A549 (cell line): Measurements from ENCODE around the gene C11orf91. TPM values are rescaled to one million over a fixed set of nuclear protein-coding genes. Genes with fewer than 3 reads are reported as not detected.

Source experiments
- ATAC-seq, 2 experiments: fragments of 200-7000 bp in 1 of 2; fragments of >200 bp in 1 of 2; cut with Nextera tagmentation in 1 of 2; cut with Tn5 transposase in 1 of 2; 3 replicates each; pipeline versions ENCODE4 v1.8.0 to v1.9.1; 2018 to 2020; ENCODE audit warnings: mild to moderate bottlenecking in 1 of 2, moderate library complexity in 1 of 2
- CTCF ChIA-PET: fragments of 300-600 bp; sonication (Branson Sonifier 250); formaldehyde crosslinking; extraction: SDS; loops from one replicate; lab custom pipeline; 2021; ENCODE audit warnings: antibody characterized with exemption, inconsistent platforms; lab: Yijun Ruan, JAX
- POLR2A ChIA-PET: fragments of 350-600 bp; formaldehyde crosslinking; extraction: SDS; loops from one replicate; lab custom pipeline; 2021; ENCODE audit warnings: antibody characterized with exemption, inconsistent platforms; lab: Yijun Ruan, JAX
- DNase-seq, 2 experiments: peaks; one replicate each; pipeline versions ENCODE4 v3.0.0 to v3.0.0-alpha.2; 2011 to 2016; ENCODE audit warnings: low read depth in 1 of 2, low spot score in 1 of 2
- FAIRE-seq: peaks from 2 replicates; lab custom pipeline; 2011; peaks lifted over from hg19 to GRCh38; lab: Jason Lieb, UNC
- H3K27ac ChIP-seq, 2 experiments: fragments of >200 bp; sonication (Bioruptor Twin); formaldehyde crosslinking; 3 replicates each; pipeline ENCODE4 v1.5.1; 2016 to 2017
- H3K4me1 ChIP-seq: fragments of >200 bp; sonication (Bioruptor Twin); formaldehyde crosslinking; 3 replicates; pipeline ENCODE4 v1.6.1; 2016
- H3K4me2 ChIP-seq: fragments of >200 bp; sonication (Bioruptor Twin); formaldehyde crosslinking; 3 replicates; pipeline ENCODE4 v1.6.1; 2016
- H3K4me3 ChIP-seq: fragments of >200 bp; sonication (Bioruptor Twin); formaldehyde crosslinking; 3 replicates; pipeline ENCODE4 v1.5.1; 2016
- H3K9me3 ChIP-seq: fragments of >200 bp; sonication (Bioruptor Twin); formaldehyde crosslinking; 3 replicates; pipeline ENCODE4 v1.6.1; 2016
- CBX8 ChIP-seq: fragments of 200-600 bp; sonication (generic); IDR thresholded peaks from 2 replicates; pipeline ENCODE4 v1.6.1; 2016
- CHD2 ChIP-seq: fragments of 150-350 bp; IDR thresholded peaks from 2 replicates; pipeline ENCODE4 v1.6.1; 2014; ENCODE audit warnings: low read length; ENCODE audit not compliant: partially characterized antibody
- E2F6 ChIP-seq: IDR thresholded peaks from 2 replicates; pipeline ENCODE4 v1.6.1; 2012; ENCODE audit warnings: low read depth, borderline replicate concordance
- EHF ChIP-seq: fragments of 250-450 bp; sonication (Bioruptor Pico); IDR thresholded peaks from 2 replicates; pipeline ENCODE4 v1.5.0; 2020; ENCODE audit warnings: mild to moderate bottlenecking
- ESRRA ChIP-seq: fragments of 150-350 bp; IDR thresholded peaks from 2 replicates; pipeline ENCODE4 v1.6.1; 2014; ENCODE audit warnings: mild to moderate bottlenecking, low read length, borderline replicate concordance
- FOSB ChIP-seq: fragments of 250-450 bp; sonication (Bioruptor Pico); IDR thresholded peaks from 2 replicates; pipeline ENCODE4 v1.5.0; 2020; ENCODE audit warnings: mild to moderate bottlenecking, moderate library complexity
- FOSL2 ChIP-seq, 2 experiments: fragments of 450-650 bp in 1 of 2; fragments of >200 bp in 1 of 2; sonication (Bioruptor Twin) in 1 of 2; formaldehyde crosslinking; IDR thresholded peaks; 2 replicates each; pipeline versions ENCODE4 v1.5.0 to v1.6.1; 2016 to 2020; ENCODE audit warnings: mild to moderate bottlenecking in 1 of 2, moderate library complexity in 1 of 2
- FOXS1 ChIP-seq: fragments of 250-450 bp; sonication (Bioruptor Pico); IDR thresholded peaks from 2 replicates; pipeline ENCODE4 v1.5.0; 2020; ENCODE audit warnings: mild to moderate bottlenecking, moderate library complexity
- GATA3 ChIP-seq: IDR thresholded peaks from 2 replicates; pipeline ENCODE4 v1.6.1; 2012; ENCODE audit warnings: borderline replicate concordance
- HOXA7 ChIP-seq: fragments of 250-450 bp; sonication (Bioruptor Pico); IDR thresholded peaks from 2 replicates; pipeline ENCODE4 v1.5.0; 2020; ENCODE audit warnings: mild to moderate bottlenecking, moderate library complexity
- JUNB ChIP-seq: fragments of >200 bp; sonication (Bioruptor Twin); formaldehyde crosslinking; IDR thresholded peaks from 2 replicates; pipeline ENCODE4 v1.6.1; 2016
- MAX ChIP-seq: IDR thresholded peaks from 2 replicates; pipeline ENCODE4 v1.6.1; 2012
- PBX3 ChIP-seq: IDR thresholded peaks from 2 replicates; pipeline ENCODE4 v1.6.1; 2012
- POLR2AphosphoS2 ChIP-seq: conservative IDR thresholded peaks from 2 replicates; pipeline ENCODE4 v1.6.1; 2012; ENCODE audit warnings: low read length, improper control_type of control experiment, inconsistent platforms
- REST ChIP-seq: fragments of 200-600 bp; sonication (generic); IDR thresholded peaks from 2 replicates; pipeline ENCODE4 v1.6.1; 2016; ENCODE audit warnings: antibody characterized with exemption, mild to moderate bottlenecking, moderate library complexity
- SMC3 ChIP-seq: fragments of >200 bp; sonication (Bioruptor Twin); formaldehyde crosslinking; IDR thresholded peaks from 3 replicates; pipeline ENCODE4 v1.6.1; 2018; ENCODE audit warnings: inconsistent platforms
- SREBF2 ChIP-seq: fragments of 450-650 bp; IDR thresholded peaks from 2 replicates; pipeline ENCODE4 v1.6.1; 2014; ENCODE audit warnings: mild to moderate bottlenecking, moderate library complexity
- USF2 ChIP-seq: fragments of 450-650 bp; IDR thresholded peaks from 2 replicates; pipeline ENCODE4 v1.6.1; 2014; ENCODE audit warnings: antibody characterized with exemption
- ZFP36 ChIP-seq: fragments of 450-650 bp; IDR thresholded peaks from 2 replicates; pipeline ENCODE4 v1.6.1; 2014; ENCODE audit warnings: borderline replicate concordance; ENCODE audit not compliant: partially characterized antibody
- ZNF302 ChIP-seq: fragments of 250-450 bp; sonication (Bioruptor Pico); IDR thresholded peaks from 2 replicates; pipeline ENCODE4 v1.9.0; 2021; ENCODE audit warnings: inconsistent platforms, mild to moderate bottlenecking, moderate library complexity
- WGBS: methylation state at CpG from one replicate; pipeline ENCODE4 v1.1.6; 2017; ENCODE audit errors: missing lambda C conversion rate; 5-methylcytosine and 5-hydroxymethylcytosine counted together
- polyA plus RNA-seq, 4 experiments: library from polyadenylated mRNA; depleted of rRNA in 3 of 4; stranded (reverse); fragments of >200 nt; fragmentation: RNase III in 1 of 4; extraction: RNeasy Plus Mini Kit Qiagen cat#74134 plus additional on column Dnase treatment in 1 of 4; gene quantifications; 2 replicates in 3 of 4; 3 replicates in 1 of 4; pipeline ENCODE4 v1.2.3, GENCODE V29; 2011 to 2017

The C11orf91 gene
- polyA plus RNA-seq, 2 of the 4 experiments (the other 2 are of a cell fraction): 0.15 TPM; not detected in 1

- ATAC-seq (peak; percentile 65), DNase-seq (peak in 1 of 2 experiments; percentile 44), FAIRE-seq (no peak)
- ChIA-PET POLR2A (interaction anchor here (0.9 to 3.5 kb wide), 9 partner anchors 11 to 102 kb away, joined by 3 to 42 read pairs (median 5); partner anchors contain the start of gene C11orf91), CTCF (interaction anchor here (1.4 to 3.0 kb wide), 6 partner anchors 13 to 360 kb away, joined by 3 to 26 read pairs (median 6); partner anchors contain the start of gene KIAA1549L)
- Histone ChIP-seq H3K27ac (peak overlapping the region; percentile 85 to 93), H3K4me2 (peak overlapping the region; percentile 93), H3K4me1 (peaks cover 34% of the 10 kb centered on the region), H3K9me3 (no peaks in the 10 kb centered on the region), H3K4me3 (peak overlapping the region; percentile 75)
- TF ChIP-seq SMC3: no peak
- TF ChIP-seq MAX: peak; percentile 53
- 0 out of 2 replicates have a peak, but pooled peaks have one; percentile 7 for TF ChIP-seq E2F6
- no peak for TF ChIP-seq FOXS1 (CRISPR knock-in tag)
- TF ChIP-seq CBX8: no peak
- no peak for TF ChIP-seq PBX3
- no peak for TF ChIP-seq HOXA7 (CRISPR knock-in tag)
- TF ChIP-seq SREBF2: no peak
- no peak for TF ChIP-seq ZNF302 (CRISPR knock-in tag)
- TF ChIP-seq POLR2AphosphoS2: 0 out of 2 replicates have a peak, but pooled peaks have one; percentile 20
- no peak for TF ChIP-seq CHD2
- 0 out of 2 replicates have a peak, but pooled peaks have one; percentile 19 for TF ChIP-seq USF2
- WGBS: 3% methylated on average over 53 of the region's 53 CpGs
Measured at GRCh38 chr11:33735271-33736147, 34.9 kb upstream of the C11orf91 start.

GRCh38 chr11:33734441-33735270 is 34.0 kb upstream of the C11orf91 start:
- peaks cover 35% of the 10 kb centered on the region for H3K4me1 ChIP-seq
- DNase-seq (no peak), FAIRE-seq (no peak), ATAC-seq (no peak)
- no peaks in the 10 kb centered on the region for H3K9me3 ChIP-seq
- H3K4me2 ChIP-seq: peak overlapping the region; percentile 93
- TF ChIP-seq POLR2AphosphoS2: 0 out of 2 replicates have a peak, but pooled peaks have one; percentile 54
- no peak for TF ChIP-seq JUNB
- CTCF ChIA-PET: interaction anchor here (0.9 to 2.4 kb wide), 6 partner anchors 8 to 372 kb away, joined by 3 to 10 read pairs (median 5); no protein-coding TSS in a partner anchor
- WGBS: 33% methylated on average over 15 of the region's 15 CpGs
- POLR2A ChIA-PET: interaction anchor here (1.2 to 3.5 kb wide), 2 partner anchors 35 to 44 kb away, joined by 4 to 42 read pairs; no protein-coding TSS in a partner anchor
- H3K4me3 ChIP-seq: peak overlapping the region; percentile 75
- H3K27ac ChIP-seq: peak overlapping the region; percentile 85 to 93

GRCh38 chr11:33733980-33734379 is 33.4 kb upstream of the C11orf91 start:
- Histone ChIP-seq H3K27ac (peak overlapping the region in 1 of 2 experiments; percentile 93; a peak in 3 of 6 replicates), H3K9me3 (no peaks in the 10 kb centered on the region), H3K4me3 (peak overlapping the region; percentile 75; the same call in 2 of the 3 replicates), H3K4me2 (peak overlapping the region; percentile 93), H3K4me1 (peaks cover 38% of the 10 kb centered on the region)
- ATAC-seq (no peak), FAIRE-seq (no peak), DNase-seq (no peak)
- TF ChIP-seq EHF (CRISPR knock-in tag) (no peak), FOSB (no peak), ESRRA (no peak), FOSL2 (IDR thresholded peaks at IDR 0.05) (no peak), FOSL2 (CRISPR knock-in tag; IDR thresholded peaks at IDR 0.05) (no peak), E2F6 (no peak), JUNB (no peak), ZNF302 (CRISPR knock-in tag) (no peak), GATA3 (no peak), ZFP36 (no peak), REST (no peak)
- ChIA-PET CTCF (interaction anchor here (0.9 to 2.4 kb wide), 6 partner anchors 9 to 371 kb away, joined by 3 to 10 read pairs (median 5); no protein-coding TSS in a partner anchor), POLR2A (interaction anchor here (1.2 kb wide), 1 partner anchor 34 kb away, joined by 4 read pairs; no protein-coding TSS in a partner anchor)
- 84% methylated on average over 7 of the region's 7 CpGs for WGBS
